HCT116 (cell line): ENCODE results near the gene CIB4. TPM values are rescaled to one million over a fixed set of nuclear protein-coding genes. Genes with fewer than 3 reads are reported as not detected.

Source experiments
- ATAC-seq: fragments of 200-7000 bp; cut with Tn5 transposase; 2 replicates; pipeline ENCODE4 v1.9.1; 2020; ENCODE audit warnings: mild to moderate bottlenecking, moderate library complexity
- BruUV-seq: library from RNA; stranded (reverse); fragments of 400-500 nt; replicated peaks from 2 replicates; lab custom pipeline; 2021; lab: Mats Ljungman, UMichigan
- CTCF ChIA-PET: fragments of 300-600 bp; sonication (Branson Sonifier 250); formaldehyde crosslinking; loops from one replicate; lab custom pipeline; 2021; ENCODE audit warnings: antibody characterized with exemption; lab: Charles Lee
- POLR2A ChIA-PET: fragments of 300-600, 350-600 bp; sonication (Branson Sonifier 250); formaldehyde crosslinking; loops from one replicate; lab custom pipeline; 2021; ENCODE audit warnings: antibody characterized with exemption; lab: Charles Lee
- RAD21 ChIA-PET, 2 experiments: fragments of 300-600 bp; sonication (Branson Sonifier 250); formaldehyde crosslinking; loops; one replicate each; lab custom pipeline; 2023; ENCODE audit warnings: low total read pairs in 2 of 2; ENCODE audit not compliant: uncharacterized antibody in 2 of 2, unreplicated experiment in 2 of 2, low non-redundant PET in 1 of 2; lab: Charles Lee
- DNase-seq: peaks from one replicate; pipeline ENCODE4 v3.0.0-alpha.2; 2010; ENCODE audit warnings: low read depth, low spot score
- H2AFZ ChIP-seq: fragments of 200-600 bp; shearing (Covaris generic), sonication (generic); 2 replicates; pipeline ENCODE4 v1.6.1; 2017; ENCODE audit warnings: low read depth, mixed run types, mixed read lengths, antibody characterized with exemption, low read length; ENCODE audit not compliant: poor library complexity, severe bottlenecking
- H3K27ac ChIP-seq: 2 replicates; pipeline ENCODE4 v1.5.1; 2012; ENCODE audit warnings: low read depth, low read length
- H3K27me3 ChIP-seq: fragments of 200-600 bp; sonication (generic); 2 replicates; pipeline ENCODE4 v1.6.1; 2016; ENCODE audit warnings: mixed run types, low read length, mixed read lengths; ENCODE audit not compliant: insufficient read depth
- H3K36me3 ChIP-seq, 2 experiments: fragments of 200-500 bp in 1 of 2; fragments of 200-600 bp in 1 of 2; sonication (Bioruptor generic) in 1 of 2; sonication (generic) in 1 of 2; 2 replicates each; pipeline versions ENCODE4 v1.5.1 to v1.6.1; 2014 to 2016; ENCODE audit warnings: low read length in 2 of 2, inconsistent platforms in 1 of 2, mixed read lengths in 1 of 2, mixed run types in 1 of 2; ENCODE audit not compliant: insufficient read depth in 2 of 2, control insufficient read depth in 1 of 2
- H3K4me1 ChIP-seq, 2 experiments: fragments of 200-600 bp in 1 of 2; sonication (generic) in 1 of 2; 2 replicates each; pipeline versions ENCODE4 v1.5.1 to v1.6.1; 2012 to 2017; ENCODE audit warnings: low read length in 2 of 2, inconsistent platforms in 1 of 2, mild to moderate bottlenecking in 1 of 2, mixed read lengths in 1 of 2, mixed run types in 1 of 2, moderate library complexity in 1 of 2; ENCODE audit not compliant: insufficient read depth in 2 of 2, control insufficient read depth in 1 of 2
- H3K4me2 ChIP-seq: fragments of 200-600 bp; sonication (generic); 2 replicates; pipeline ENCODE4 v1.6.1; 2017; ENCODE audit warnings: mixed run types, low read length, mixed read lengths
- H3K4me3 ChIP-seq, 2 experiments: fragments of 200-600 bp in 1 of 2; sonication (generic) in 1 of 2; replicated peaks in 1 of 2; 2 replicates each; pipeline ENCODE4 v1.5.1; 2011 to 2016; ENCODE audit warnings: low read length in 2 of 2, control low read depth in 1 of 2, low read depth in 1 of 2, mild to moderate bottlenecking in 1 of 2, mixed read lengths in 1 of 2, mixed run types in 1 of 2
- H3K79me2 ChIP-seq: fragments of 200-600 bp; sonication (generic); 2 replicates; pipeline ENCODE4 v1.6.1; 2017; ENCODE audit warnings: mild to moderate bottlenecking, mixed run types, low read length, moderate library complexity, mixed read lengths; ENCODE audit not compliant: insufficient read depth
- H3K9ac ChIP-seq: fragments of 200-600 bp; sonication (generic); 2 replicates; pipeline ENCODE4 v1.6.1; 2016; ENCODE audit warnings: low read length, mixed read lengths
- H3K9me2 ChIP-seq: fragments of 200-600 bp; sonication (generic), shearing (Covaris generic); 2 replicates; pipeline ENCODE4 v1.6.1; 2017; ENCODE audit warnings: mixed run types, mild to moderate bottlenecking, moderate library complexity; ENCODE audit not compliant: insufficient read depth
- H3K9me3 ChIP-seq, 2 experiments: fragments of 200-500 bp in 1 of 2; fragments of 200-600 bp in 1 of 2; sonication (Bioruptor generic) in 1 of 2; sonication (generic) in 1 of 2; 2 replicates each; pipeline ENCODE4 v1.6.1; 2014 to 2017; ENCODE audit warnings: low read length in 2 of 2, mixed read lengths in 2 of 2, inconsistent platforms in 1 of 2, low read depth in 1 of 2, mild to moderate bottlenecking in 1 of 2, mixed run types in 1 of 2, moderate library complexity in 1 of 2; ENCODE audit not compliant: control insufficient read depth in 1 of 2, insufficient read depth in 1 of 2
- H4K20me1 ChIP-seq: fragments of 200-600 bp; sonication (generic), shearing (Covaris generic); 2 replicates; pipeline ENCODE4 v1.6.1; 2017; ENCODE audit warnings: mixed run types, mild to moderate bottlenecking, moderate library complexity; ENCODE audit not compliant: insufficient read depth
- ATF3 ChIP-seq: IDR thresholded peaks from 2 replicates; pipeline ENCODE4 v1.6.1; 2012
- CTCF ChIP-seq, 3 experiments: fragments of 200-600 bp in 1 of 3; sonication (generic) in 1 of 3; IDR thresholded peaks in 2 of 3; conservative IDR thresholded peaks in 1 of 3; 2 replicates each; pipeline ENCODE4 v1.5.1; 2012 to 2017; ENCODE audit warnings: low read depth in 2 of 3, low read length in 2 of 3, antibody characterized with exemption in 1 of 3, borderline replicate concordance in 1 of 3, control low read depth in 1 of 3, mild to moderate bottlenecking in 1 of 3, mixed read lengths in 1 of 3, mixed run types in 1 of 3, moderate library complexity in 1 of 3; ENCODE audit not compliant: insufficient read depth in 1 of 3
- EGR1 ChIP-seq: IDR thresholded peaks from 2 replicates; pipeline ENCODE4 v1.6.1; 2012; ENCODE audit warnings: low read depth
- ELF1 ChIP-seq: IDR thresholded peaks from 2 replicates; pipeline ENCODE4 v1.6.1; 2012; ENCODE audit warnings: low read depth, borderline replicate concordance
- EZH2 ChIP-seq: fragments of 200-600 bp; sonication (generic); IDR thresholded peaks from 2 replicates; pipeline ENCODE4 v1.6.1; 2017; ENCODE audit warnings: antibody characterized with exemption, mixed run types
- EZH2phosphoT487 ChIP-seq: fragments of 200-600 bp; IDR thresholded peaks from 2 replicates; pipeline ENCODE4 v1.6.1; 2018; ENCODE audit warnings: antibody characterized with exemption, borderline replicate concordance
- MAX ChIP-seq: IDR thresholded peaks from 2 replicates; pipeline ENCODE4 v1.6.1; 2012
- POLR2A ChIP-seq: IDR thresholded peaks from 2 replicates; pipeline ENCODE4 v1.7.0; 2011; ENCODE audit warnings: borderline replicate concordance; ENCODE audit not compliant: insufficient read depth, insufficient read length; ENCODE audit errors: extremely low read depth
- POLR2AphosphoS5 ChIP-seq: IDR thresholded peaks from 2 replicates; pipeline ENCODE4 v1.6.1; 2011; ENCODE audit warnings: mild to moderate bottlenecking, low read depth, low read length, moderate library complexity
- SP1 ChIP-seq: IDR thresholded peaks from 2 replicates; pipeline ENCODE4 v1.6.1; 2012; ENCODE audit warnings: low read depth
- SRF ChIP-seq: IDR thresholded peaks from 2 replicates; pipeline ENCODE4 v1.6.1; 2012; ENCODE audit warnings: low read depth
- YY1 ChIP-seq: IDR thresholded peaks from 2 replicates; pipeline ENCODE4 v1.6.1; 2011; ENCODE audit warnings: low read length, low read depth, moderate library complexity, mild to moderate bottlenecking; ENCODE audit not compliant: insufficient replicate concordance; ENCODE audit errors: extremely low read depth
- ZFX ChIP-seq: fragments of 450-650 bp; IDR thresholded peaks from 2 replicates; pipeline ENCODE4 v1.6.1; 2017
- ZNF274 ChIP-seq: fragments of 200-500 bp; sonication (Bioruptor generic); IDR thresholded peaks from 2 replicates; pipeline ENCODE4 v1.6.1; 2014; ENCODE audit warnings: mild to moderate bottlenecking, low read depth, low read length, inconsistent platforms
- intact Hi-C: fragments of 100-400 bp; cut with micrococcal nuclease; formaldehyde crosslinking; loops from 2 replicates; pipeline ENCODE4 v1.10.0; 2022
- total RNA-seq: library from RNA; stranded (reverse); gene quantifications from one replicate; pipeline ENCODE4 v1.2.1, GENCODE V29; 2021; ENCODE audit not compliant: unreplicated experiment

CIB4 gene
- total RNA-seq, 1 experiment from 2014 or later, result not detected

- ChIA-PET RAD21 (no interaction called here), CTCF (no interaction called here), POLR2A (no interaction called here)
- no peak for DNase-seq
- BruUV-seq, result no TSS peak
- H3K79me2 ChIP-seq, result no peaks in the 10 kb centered on the region
- no peak overlapping the region for H3K9ac ChIP-seq
- no peak overlapping the region for H3K27ac ChIP-seq
- peaks cover 0 to 8% of the 10 kb centered on the region in 2 experiments; a peak in 1 of 4 replicates for H3K4me1 ChIP-seq
- intact Hi-C loops, result no loop called here
- no peaks in the 10 kb centered on the region for H4K20me1 ChIP-seq
- no peak overlapping the region for H2AFZ ChIP-seq
- no peaks in the 10 kb centered on the region for H3K9me2 ChIP-seq
- H3K9me3 ChIP-seq, result no peaks in the 10 kb centered on the region
- no peaks in the 10 kb centered on the region for H3K36me3 ChIP-seq
- no peak for ATAC-seq
- TF ChIP-seq ATF3 (no peak), ZNF274 (no peak), ELF1 (no peak), CTCF (IDR thresholded peaks at IDR 0.05 in 2 of 3, conservative IDR thresholded peaks at IDR 0.05 in 1 of 3; ENCODE audit: borderline replicate concordance in 1 of 3, insufficient read depth in 1 of 3, low read depth in 2 of 3, low read length in 2 of 3) (no peak), YY1 (no peak), POLR2A (no peak), SP1 (no peak), MAX (no peak), EGR1 (no peak), EZH2phosphoT487 (no peak), SRF (no peak), ZFX (no peak), POLR2AphosphoS5 (no peak), EZH2 (no peak)
- TF ChIP-seq, all 23 proteins: peak for 0
- H3K4me3 ChIP-seq, result no peak overlapping the region
- H3K4me2 ChIP-seq, result no peak overlapping the region
- H3K27me3 ChIP-seq, result no peaks in the 10 kb centered on the region
Measured at GRCh38 chr2:26634636-26635230, 6.4 kb downstream of the CIB4 start.
